H9 (cell line): ENCODE data around the gene MALSU1. TPM values are rescaled to one million over a fixed set of nuclear protein-coding genes. Genes with fewer than 3 reads are reported as not detected.

Source experiments
- DNase-seq: peaks from one replicate; pipeline ENCODE4 v3.0.0-alpha.2; 2017
- H2AFZ ChIP-seq: one replicate; pipeline ENCODE4 v1.6.1; 2013; ENCODE audit warnings: mild to moderate bottlenecking, low read length, control low read depth, moderate library complexity
- H2AK5ac ChIP-seq: 2 replicates; pipeline ENCODE4 v1.6.1; 2013; ENCODE audit warnings: low read length, control low read depth, mixed read lengths; ENCODE audit not compliant: insufficient read length
- H2BK120ac ChIP-seq: one replicate; pipeline ENCODE4 v1.6.1; 2013; ENCODE audit warnings: low read depth, mild to moderate bottlenecking, low read length, control low read depth, inconsistent platforms; ENCODE audit not compliant: poor library complexity, severe bottlenecking
- H2BK12ac ChIP-seq: 2 replicates; pipeline ENCODE4 v1.6.1; 2013; ENCODE audit warnings: low read length, control low read depth, mixed read lengths, low read depth; ENCODE audit not compliant: insufficient read length
- H2BK15ac ChIP-seq: 2 replicates; pipeline ENCODE4 v1.6.1; 2013; ENCODE audit warnings: low read depth, low read length, control low read depth
- H2BK20ac ChIP-seq: one replicate; pipeline ENCODE4 v1.6.1; 2013; ENCODE audit warnings: low read depth, mild to moderate bottlenecking, low read length, control low read depth, inconsistent platforms; ENCODE audit not compliant: poor library complexity, severe bottlenecking
- H2BK5ac ChIP-seq: 2 replicates; pipeline ENCODE4 v1.6.1; 2013; ENCODE audit warnings: low read length, control low read depth, mixed read lengths; ENCODE audit not compliant: insufficient read length
- H3K14ac ChIP-seq: 2 replicates; pipeline ENCODE4 v1.6.1; 2013; ENCODE audit warnings: low read length, control low read depth; ENCODE audit not compliant: insufficient read depth
- H3K18ac ChIP-seq: 2 replicates; pipeline ENCODE4 v1.6.1; 2013; ENCODE audit warnings: low read depth, mild to moderate bottlenecking, mixed read lengths, low read length, control low read depth; ENCODE audit not compliant: insufficient read length
- H3K23ac ChIP-seq: 2 replicates; pipeline ENCODE4 v1.6.1; 2013; ENCODE audit warnings: low read length, control low read depth, mixed read lengths, low read depth; ENCODE audit not compliant: insufficient read length
- H3K23me2 ChIP-seq: 2 replicates; pipeline ENCODE4 v1.6.1; 2013; ENCODE audit warnings: low read depth, mild to moderate bottlenecking, mixed read lengths, low read length, control low read depth; ENCODE audit not compliant: insufficient read length, poor library complexity, severe bottlenecking
- H3K27ac ChIP-seq: 2 replicates; pipeline ENCODE4 v1.5.1; 2013; ENCODE audit warnings: low read length, control low read depth, mixed read lengths, low read depth; ENCODE audit not compliant: insufficient read length
- H3K27me3 ChIP-seq: 2 replicates; pipeline ENCODE4 v1.6.1; 2013; ENCODE audit warnings: low read length, control low read depth, inconsistent platforms; ENCODE audit not compliant: insufficient read depth
- H3K4ac ChIP-seq: 2 replicates; pipeline ENCODE4 v1.6.1; 2013; ENCODE audit warnings: low read depth, mild to moderate bottlenecking, control low read depth, inconsistent platforms, low read length, moderate library complexity
- H3K4me1 ChIP-seq: 2 replicates; pipeline ENCODE4 v1.6.1; 2013; ENCODE audit warnings: low read length, control low read depth, inconsistent platforms; ENCODE audit not compliant: insufficient read depth
- H3K4me2 ChIP-seq: 2 replicates; pipeline ENCODE4 v1.6.1; 2013; ENCODE audit warnings: low read length, control low read depth, mixed read lengths; ENCODE audit not compliant: insufficient read length, insufficient read depth
- H3K56ac ChIP-seq: 2 replicates; pipeline ENCODE4 v1.6.1; 2013; ENCODE audit warnings: low read depth, mild to moderate bottlenecking, mixed read lengths, low read length, control low read depth; ENCODE audit not compliant: insufficient read length
- H3K79me1 ChIP-seq: 2 replicates; pipeline ENCODE4 v1.6.1; 2013; ENCODE audit warnings: low read depth, mild to moderate bottlenecking, moderate library complexity, low read length, control low read depth, inconsistent platforms; ENCODE audit not compliant: insufficient read depth, poor library complexity, severe bottlenecking
- H3K79me2 ChIP-seq: 2 replicates; pipeline ENCODE4 v1.6.1; 2013; ENCODE audit warnings: low read length, control low read depth, inconsistent platforms; ENCODE audit not compliant: insufficient read depth
- H3K9ac ChIP-seq: 2 replicates; pipeline ENCODE4 v1.6.1; 2013; ENCODE audit warnings: low read length, control low read depth, mixed read lengths; ENCODE audit not compliant: insufficient read length; ENCODE audit errors: extremely low read depth
- H3K9me3 ChIP-seq: one replicate; pipeline ENCODE4 v1.6.1; 2013; ENCODE audit warnings: low read depth, low read length, inconsistent platforms; ENCODE audit not compliant: control insufficient read depth
- H3T11ph ChIP-seq: one replicate; pipeline ENCODE4 v1.6.1; 2013; ENCODE audit warnings: mild to moderate bottlenecking, low read length, control low read depth, inconsistent platforms
- H4K20me1 ChIP-seq: one replicate; pipeline ENCODE4 v1.6.1; 2013; ENCODE audit not compliant: control insufficient read depth, insufficient read length, insufficient read depth
- H4K5ac ChIP-seq: 2 replicates; pipeline ENCODE4 v1.6.1; 2013; ENCODE audit warnings: low read depth, mild to moderate bottlenecking, mixed read lengths, low read length, control low read depth; ENCODE audit not compliant: insufficient read length
- H4K8ac ChIP-seq: replicated peaks from 2 replicates; pipeline ENCODE4 v1.6.1; 2013; ENCODE audit warnings: low read length, control low read depth, mixed read lengths, low read depth; ENCODE audit not compliant: insufficient read length
- H4K91ac ChIP-seq: 2 replicates; pipeline ENCODE4 v1.6.1; 2013; ENCODE audit warnings: low read depth, mild to moderate bottlenecking, moderate library complexity, mixed read lengths, low read length, control low read depth; ENCODE audit not compliant: insufficient read length
- H3K27ac Mint-ChIP-seq, 3 experiments: 2 replicates in 2 of 3; 3 replicates in 1 of 3; pipeline ENCODE4 v1.8.0; 2020 to 2021; ENCODE audit warnings: mixed read lengths in 3 of 3, mild to moderate bottlenecking in 1 of 3, moderate library complexity in 1 of 3
- H3K27me3 Mint-ChIP-seq: 2 replicates; pipeline ENCODE4 v1.8.0; 2021; ENCODE audit warnings: low read depth, mild to moderate bottlenecking, moderate library complexity, mixed read lengths
- H3K36me3 Mint-ChIP-seq, 3 experiments: 2 replicates in 2 of 3; 3 replicates in 1 of 3; pipeline ENCODE4 v1.8.0; 2020 to 2021; ENCODE audit warnings: low read depth in 3 of 3, mixed read lengths in 3 of 3; ENCODE audit not compliant: insufficient read depth in 1 of 3
- H3K4me1 Mint-ChIP-seq, 2 experiments: 2 replicates each; pipeline ENCODE4 v1.8.0; 2020; ENCODE audit warnings: mixed read lengths in 2 of 2
- H3K4me3 Mint-ChIP-seq, 2 experiments: 2 replicates in 1 of 2; 3 replicates in 1 of 2; pipeline ENCODE4 v1.8.0; 2020 to 2021; ENCODE audit warnings: mild to moderate bottlenecking in 2 of 2, mixed read lengths in 2 of 2, moderate library complexity in 1 of 2
- H3K9me3 Mint-ChIP-seq, 2 experiments: 2 replicates in 1 of 2; 3 replicates in 1 of 2; pipeline ENCODE4 v1.8.0; 2020; ENCODE audit warnings: mild to moderate bottlenecking in 2 of 2, mixed read lengths in 2 of 2, moderate library complexity in 1 of 2
- WGBS: extraction: QIAGEN DNeasy Blood & Tissue Kit; methylation state at CpG from one replicate; pipeline ENCODE4 v1.1.7; 2013; ENCODE audit warnings: missing lambda C conversion rate, low lambda C conversion rate, mixed read lengths; ENCODE audit not compliant: insufficient read length; ENCODE audit errors: extremely low coverage; 5-methylcytosine and 5-hydroxymethylcytosine counted together
- total RNA-seq: library from RNA; stranded (reverse); gene quantifications from 2 replicates; pipeline ENCODE4 v1.2.1, GENCODE V29; 2021
- TF ChIP-seq, protein P1 (sequence below): fragments of 200-600 bp; sonication (generic); conservative IDR thresholded peaks from 3 replicates; pipeline ENCODE4 v1.8.0; 2021; ENCODE audit warnings: antibody characterized with exemption, mild to moderate bottlenecking

Gene MALSU1
- total RNA-seq, 1 experiment from 2014 or later: 83.4 TPM

- DNase-seq: no peak
- no peaks in the 10 kb centered on the region for H3K4me1 ChIP-seq
Measured at GRCh38 chr7:23350466-23350865, 51.3 kb downstream of the MALSU1 start.

More at GRCh38 chr7:23350466-23350865, 51.3 kb downstream of the MALSU1 start:
- H2BK15ac ChIP-seq: no peak overlapping the region
- Mint-ChIP-seq H3K4me1 (peaks cover 30 to 46% of the 10 kb centered on the region in 2 experiments), H3K36me3 (peaks cover 32 to 75% (median 64%) of the 10 kb centered on the region in 3 experiments; a peak in 6 of 7 replicates), H3K4me3 (no peak overlapping the region), H3K27ac (peak overlapping the region in 1 of 3 experiments; percentile 91; a peak in 3 of 7 replicates), H3K9me3 (no peaks in the 10 kb centered on the region), H3K27me3 (no peaks in the 10 kb centered on the region)
- no peak overlapping the region for H2BK120ac ChIP-seq
- H2BK12ac ChIP-seq: no peak overlapping the region
- no peak overlapping the region for H3K23ac ChIP-seq
- H3K56ac ChIP-seq: no peak overlapping the region
- WGBS: no CpG with 5 or more reads among the region's 2 CpGs
- H2AK5ac ChIP-seq: no peak overlapping the region
- no peak overlapping the region for H3K27ac ChIP-seq
- H3K79me2 ChIP-seq: peaks cover 2% of the 10 kb centered on the region; the same call in 1 of the 2 replicates
- TF ChIP-seq, protein P1, sequence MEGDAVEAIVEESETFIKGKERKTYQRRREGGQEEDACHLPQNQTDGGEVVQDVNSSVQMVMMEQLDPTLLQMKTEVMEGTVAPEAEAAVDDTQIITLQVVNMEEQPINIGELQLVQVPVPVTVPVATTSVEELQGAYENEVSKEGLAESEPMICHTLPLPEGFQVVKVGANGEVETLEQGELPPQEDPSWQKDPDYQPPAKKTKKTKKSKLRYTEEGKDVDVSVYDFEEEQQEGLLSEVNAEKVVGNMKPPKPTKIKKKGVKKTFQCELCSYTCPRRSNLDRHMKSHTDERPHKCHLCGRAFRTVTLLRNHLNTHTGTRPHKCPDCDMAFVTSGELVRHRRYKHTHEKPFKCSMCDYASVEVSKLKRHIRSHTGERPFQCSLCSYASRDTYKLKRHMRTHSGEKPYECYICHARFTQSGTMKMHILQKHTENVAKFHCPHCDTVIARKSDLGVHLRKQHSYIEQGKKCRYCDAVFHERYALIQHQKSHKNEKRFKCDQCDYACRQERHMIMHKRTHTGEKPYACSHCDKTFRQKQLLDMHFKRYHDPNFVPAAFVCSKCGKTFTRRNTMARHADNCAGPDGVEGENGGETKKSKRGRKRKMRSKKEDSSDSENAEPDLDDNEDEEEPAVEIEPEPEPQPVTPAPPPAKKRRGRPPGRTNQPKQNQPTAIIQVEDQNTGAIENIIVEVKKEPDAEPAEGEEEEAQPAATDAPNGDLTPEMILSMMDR: no peak
- H4K8ac ChIP-seq: no peak overlapping the region
- H2BK5ac ChIP-seq: no peak overlapping the region
- H3K4me2 ChIP-seq: no peak overlapping the region
- no peak overlapping the region for H2BK20ac ChIP-seq
- no peak overlapping the region for H3T11ph ChIP-seq
- H2AFZ ChIP-seq: no peak overlapping the region
- H3K14ac ChIP-seq: no peak overlapping the region
- H4K91ac ChIP-seq: no peak overlapping the region
- H3K23me2 ChIP-seq: no peaks in the 10 kb centered on the region
- peaks cover 7% of the 10 kb centered on the region for H3K79me1 ChIP-seq
- H3K9me3 ChIP-seq: no peaks in the 10 kb centered on the region
- no peak overlapping the region for H3K9ac ChIP-seq
- H3K4ac ChIP-seq: no peak overlapping the region
- H4K20me1 ChIP-seq: no peaks in the 10 kb centered on the region
- no peaks in the 10 kb centered on the region for H3K27me3 ChIP-seq
- H3K18ac ChIP-seq: no peak overlapping the region
- H4K5ac ChIP-seq: no peak overlapping the region
